Measurements from ENCODE around the gene UHRF1. TPM values are rescaled to one million over a fixed set of nuclear protein-coding genes. Genes with fewer than 3 reads are reported as not detected.

The UHRF1 gene
- total RNA-seq, 1 donor = 7.6 TPM

DNA sequence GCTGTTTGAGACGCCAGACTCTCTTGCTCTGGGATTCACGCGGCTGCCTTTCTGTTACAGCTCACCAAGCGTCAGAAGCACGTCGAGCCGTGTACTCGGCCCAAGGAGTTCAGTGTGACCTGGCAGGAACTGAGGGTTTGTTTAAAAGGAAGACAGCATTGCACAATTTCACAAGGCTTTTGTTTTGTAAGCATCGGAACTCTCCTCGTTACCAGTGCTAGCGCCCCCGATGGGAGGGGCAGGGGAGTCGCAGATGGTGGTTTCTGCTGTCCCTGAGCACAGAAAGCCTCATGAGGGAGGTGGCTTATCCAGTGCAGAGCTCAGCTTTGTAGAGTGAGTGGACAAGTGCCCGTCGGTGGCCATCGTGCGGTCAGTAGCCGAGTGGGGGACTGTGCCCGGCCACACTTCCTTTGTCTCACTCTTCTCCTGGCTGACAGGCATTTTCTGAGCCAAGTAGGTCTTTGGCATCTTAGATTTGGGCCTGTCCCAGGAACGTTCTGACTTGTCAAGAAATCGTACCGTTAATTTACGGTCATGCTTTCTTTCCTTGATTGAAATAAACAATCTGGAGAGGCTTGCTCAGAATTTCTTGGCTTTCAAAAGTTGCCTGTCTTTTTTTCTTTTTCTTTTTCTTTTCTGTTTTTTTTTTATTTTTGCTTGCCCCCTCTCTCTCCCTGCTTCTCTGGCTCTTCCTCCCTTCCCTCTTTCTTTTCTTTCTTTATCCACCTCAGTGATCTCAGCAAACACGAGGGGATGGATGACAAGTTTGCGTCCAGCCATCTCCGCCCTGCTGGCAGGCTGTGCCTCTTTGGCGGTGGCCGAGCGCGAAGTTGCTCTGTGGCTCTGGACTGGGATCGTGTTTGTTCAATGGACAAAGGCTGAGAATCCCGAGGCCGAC is 67.3 kb downstream of the UHRF1 start:
- Histone ChIP-seq H3K4me3 (ENCODE audit: insufficient read depth, low read length) (peak overlapping the region; percentile 46), H3K4me2 (ENCODE audit: insufficient read depth, low read length) (peak overlapping the region; percentile 71), H3K79me2 (ENCODE audit: insufficient read depth, low read length) (peaks cover 92% of the 10 kb centered on the region), H3K27ac (ENCODE audit: low read depth, low read length) (peak overlapping the region; percentile 65), H3K36me3 (ENCODE audit: insufficient read depth, low read length) (no peaks in the 10 kb centered on the region), H3K27me3 (ENCODE audit: insufficient read depth, low read length) (no peaks in the 10 kb centered on the region), H4K20me1 (ENCODE audit: insufficient read depth, low read length) (peaks cover 58% of the 10 kb centered on the region), H3K4me1 (ENCODE audit: insufficient read depth, low read length) (peaks cover 34% of the 10 kb centered on the region), H2AFZ (ENCODE audit: low read length) (peak overlapping the region; percentile 18), H3K9me3 (ENCODE audit: low read depth, low read length) (no peaks in the 10 kb centered on the region)
- TF ChIP-seq, protein P1, sequence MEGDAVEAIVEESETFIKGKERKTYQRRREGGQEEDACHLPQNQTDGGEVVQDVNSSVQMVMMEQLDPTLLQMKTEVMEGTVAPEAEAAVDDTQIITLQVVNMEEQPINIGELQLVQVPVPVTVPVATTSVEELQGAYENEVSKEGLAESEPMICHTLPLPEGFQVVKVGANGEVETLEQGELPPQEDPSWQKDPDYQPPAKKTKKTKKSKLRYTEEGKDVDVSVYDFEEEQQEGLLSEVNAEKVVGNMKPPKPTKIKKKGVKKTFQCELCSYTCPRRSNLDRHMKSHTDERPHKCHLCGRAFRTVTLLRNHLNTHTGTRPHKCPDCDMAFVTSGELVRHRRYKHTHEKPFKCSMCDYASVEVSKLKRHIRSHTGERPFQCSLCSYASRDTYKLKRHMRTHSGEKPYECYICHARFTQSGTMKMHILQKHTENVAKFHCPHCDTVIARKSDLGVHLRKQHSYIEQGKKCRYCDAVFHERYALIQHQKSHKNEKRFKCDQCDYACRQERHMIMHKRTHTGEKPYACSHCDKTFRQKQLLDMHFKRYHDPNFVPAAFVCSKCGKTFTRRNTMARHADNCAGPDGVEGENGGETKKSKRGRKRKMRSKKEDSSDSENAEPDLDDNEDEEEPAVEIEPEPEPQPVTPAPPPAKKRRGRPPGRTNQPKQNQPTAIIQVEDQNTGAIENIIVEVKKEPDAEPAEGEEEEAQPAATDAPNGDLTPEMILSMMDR (IDR thresholded peaks at IDR 0.05; ENCODE audit: extremely low read depth, low read depth, low read length) = peak; percentile 58
- DNase-seq (ENCODE audit: insufficient read length, low spot score, missing footprints) = peak; percentile 92

DNA sequence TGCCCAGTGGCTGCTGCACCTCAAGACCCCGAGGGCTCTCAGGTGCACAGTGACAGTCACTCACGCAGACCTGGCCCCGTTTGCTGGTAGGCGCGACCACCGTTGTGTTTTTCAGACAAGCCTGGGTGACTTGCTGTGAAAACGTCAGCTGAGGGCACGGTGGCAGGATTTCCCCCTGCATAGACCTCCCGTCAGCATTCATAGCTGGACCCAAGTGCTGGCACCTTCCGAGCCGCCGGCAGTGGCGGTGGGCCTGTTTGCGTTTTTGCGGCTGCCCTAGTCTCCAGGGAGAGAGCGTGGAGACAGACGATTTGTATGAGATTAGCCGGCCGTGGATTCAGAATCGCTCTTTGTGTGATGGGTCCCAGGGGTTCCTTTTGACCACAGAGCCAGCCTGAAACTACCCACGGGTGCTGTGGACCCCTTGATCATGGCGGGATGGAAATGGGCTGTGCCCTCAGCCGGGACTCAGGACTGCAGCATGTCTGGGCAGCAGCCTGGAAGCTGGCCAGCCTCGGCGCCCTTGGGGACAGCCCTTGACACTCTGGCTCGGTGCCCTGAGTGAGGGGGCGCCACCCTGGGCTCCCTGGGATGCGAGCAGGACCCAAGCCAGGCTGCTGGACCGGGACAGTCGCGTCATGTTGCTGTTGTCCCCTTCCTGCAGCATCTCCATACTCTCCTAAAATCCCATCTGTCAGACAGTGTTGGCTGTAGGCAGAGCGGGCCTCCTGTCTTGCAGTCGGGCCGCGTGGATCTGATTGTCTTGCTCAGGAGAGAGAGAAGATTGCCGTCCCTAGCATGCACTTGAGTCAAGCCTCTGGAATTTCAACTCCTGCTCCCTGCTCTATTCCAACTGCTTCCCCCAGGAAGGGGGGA is 68.2 kb downstream of the UHRF1 start:
- Histone ChIP-seq H3K27ac (ENCODE audit: low read depth, low read length) (peak overlapping the region; percentile 65), H3K9me3 (ENCODE audit: low read depth, low read length) (no peaks in the 10 kb centered on the region), H3K79me2 (ENCODE audit: insufficient read depth, low read length) (peaks cover 86% of the 10 kb centered on the region), H2AFZ (ENCODE audit: low read length) (peak overlapping the region; percentile 39), H3K36me3 (ENCODE audit: insufficient read depth, low read length) (no peaks in the 10 kb centered on the region), H3K27me3 (ENCODE audit: insufficient read depth, low read length) (no peaks in the 10 kb centered on the region), H3K4me2 (ENCODE audit: insufficient read depth, low read length) (peak overlapping the region; percentile 71), H3K4me1 (ENCODE audit: insufficient read depth, low read length) (peaks cover 31% of the 10 kb centered on the region), H4K20me1 (ENCODE audit: insufficient read depth, low read length) (peaks cover 50% of the 10 kb centered on the region), H3K4me3 (ENCODE audit: insufficient read depth, low read length) (peak overlapping the region; percentile 40)
- DNase-seq (ENCODE audit: insufficient read length, low spot score, missing footprints) = peak; percentile 97
- TF ChIP-seq, protein P1 (IDR thresholded peaks at IDR 0.05; ENCODE audit: extremely low read depth, low read depth, low read length) = no peak

DNA sequence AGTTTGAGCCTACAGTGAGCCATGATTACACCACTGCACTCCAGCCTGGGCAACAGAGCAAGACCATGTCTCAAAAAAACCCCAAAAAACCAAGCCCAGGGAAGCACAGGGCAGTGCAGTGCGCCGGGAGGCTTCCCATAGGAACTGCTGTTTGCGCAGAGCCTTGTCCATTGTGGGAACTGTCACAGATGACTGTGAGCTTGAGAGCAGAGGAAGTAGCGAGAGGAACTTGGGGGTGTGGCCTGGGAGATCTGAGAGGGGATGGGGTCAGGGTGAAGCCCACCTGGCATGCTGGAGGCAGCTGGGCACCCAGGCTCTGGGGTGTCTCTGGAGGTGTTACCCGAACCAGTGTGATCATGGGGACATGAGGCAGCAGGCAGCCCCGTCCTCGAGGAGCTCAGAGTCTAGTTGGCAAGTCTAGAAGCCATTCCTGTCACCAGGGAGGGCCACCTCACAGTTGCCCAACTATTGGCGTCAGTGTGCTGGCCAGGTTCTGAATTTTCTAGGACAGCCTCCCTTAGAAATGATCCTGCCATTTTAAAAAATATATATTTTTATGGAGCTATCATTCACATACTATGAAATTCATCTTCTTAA is 70.0 kb downstream of the UHRF1 start:
- H3K27me3 ChIP-seq (ENCODE audit: insufficient read depth, low read length) = no peaks in the 10 kb centered on the region
- H3K4me3 ChIP-seq (ENCODE audit: insufficient read depth, low read length) = no peak overlapping the region
- H3K4me2 ChIP-seq (ENCODE audit: insufficient read depth, low read length) = no peak overlapping the region
- H3K4me1 ChIP-seq (ENCODE audit: insufficient read depth, low read length) = peaks cover 26% of the 10 kb centered on the region
- no peak overlapping the region for H2AFZ ChIP-seq (ENCODE audit: low read length)
- TF ChIP-seq, protein P1 (IDR thresholded peaks at IDR 0.05; ENCODE audit: extremely low read depth, low read depth, low read length) = no peak
- no peaks in the 10 kb centered on the region for H3K36me3 ChIP-seq (ENCODE audit: insufficient read depth, low read length)
- H4K20me1 ChIP-seq (ENCODE audit: insufficient read depth, low read length) = peaks cover 62% of the 10 kb centered on the region
- H3K9me3 ChIP-seq (ENCODE audit: low read depth, low read length) = no peaks in the 10 kb centered on the region
- DNase-seq (ENCODE audit: insufficient read length, low spot score, missing footprints) = peak; percentile 53
- no peak overlapping the region for H3K27ac ChIP-seq (ENCODE audit: low read depth, low read length)
- peaks cover 89% of the 10 kb centered on the region for H3K79me2 ChIP-seq (ENCODE audit: insufficient read depth, low read length)

All from osteoblast (primary cell).